ENCODE results near the gene MPZL1.

- no peak for TF ChIP-seq CTCF (IDR thresholded peaks at IDR 0.05)
- TF ChIP-seq POLR2A (IDR thresholded peaks at IDR 0.05): no peak
Observed at GRCh38 chr1:167710836-167711235, 10.9 kb upstream of the MPZL1 start.

All from uterus (tissue), 2 donors.